Activated T-cell treated with anti-CD3 and anti-CD28 coated beads, Interleukin-2, amount 50 U/mL, for 1 hour (primary cell): ENCODE data around the gene PLEKHD1.
A peak's percentile ranks its signal among the peaks of the same experiment; 100 is the strongest.

Experiments
- DNase-seq: peaks from one replicate; pipeline ENCODE4 v3.0.0-alpha.2; 2020

The PLEKHD1 gene

DNA sequence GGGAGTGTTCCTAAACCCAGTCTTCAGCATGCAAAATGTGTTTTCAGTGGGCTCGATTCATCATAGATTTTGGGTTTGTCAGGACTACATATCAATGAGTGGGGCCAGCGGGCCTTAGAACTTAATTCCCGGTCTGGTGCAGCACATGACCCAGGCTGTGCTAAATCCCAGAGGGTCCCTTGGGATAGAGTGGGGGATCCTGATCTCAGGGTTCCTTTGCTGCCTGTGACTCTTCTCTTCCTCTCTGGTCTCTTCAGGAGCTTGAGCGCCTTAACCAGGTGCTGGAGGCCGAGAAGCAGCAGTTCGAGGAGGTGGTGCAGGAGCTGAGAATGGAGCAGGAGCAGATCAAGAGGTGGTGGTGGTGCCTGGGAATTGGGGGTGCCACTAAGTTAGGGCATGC, 37.5 kb downstream of the PLEKHD1 start:
- no peak for DNase-seq

DNA sequence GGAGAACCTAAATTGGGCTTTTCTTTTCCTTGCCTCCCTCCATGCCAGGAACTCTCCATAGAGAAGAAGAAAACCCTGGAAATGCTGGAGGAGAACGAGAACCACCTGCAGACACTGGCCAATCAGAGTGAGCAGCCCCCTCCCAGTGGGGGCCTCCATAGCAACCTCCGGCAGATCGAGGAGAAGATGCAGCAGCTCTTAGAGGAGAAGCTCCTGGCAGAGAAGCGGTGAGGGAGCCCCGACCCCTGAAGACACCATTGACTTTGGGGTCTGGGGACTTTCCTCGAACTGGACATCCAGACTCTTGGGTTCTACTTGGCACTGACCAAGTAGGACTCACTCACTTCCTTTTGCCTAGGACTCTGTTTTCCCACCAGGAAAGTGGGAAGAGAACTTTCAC, 41.4 kb downstream of the PLEKHD1 start:
- DNase-seq: no peak

DNA sequence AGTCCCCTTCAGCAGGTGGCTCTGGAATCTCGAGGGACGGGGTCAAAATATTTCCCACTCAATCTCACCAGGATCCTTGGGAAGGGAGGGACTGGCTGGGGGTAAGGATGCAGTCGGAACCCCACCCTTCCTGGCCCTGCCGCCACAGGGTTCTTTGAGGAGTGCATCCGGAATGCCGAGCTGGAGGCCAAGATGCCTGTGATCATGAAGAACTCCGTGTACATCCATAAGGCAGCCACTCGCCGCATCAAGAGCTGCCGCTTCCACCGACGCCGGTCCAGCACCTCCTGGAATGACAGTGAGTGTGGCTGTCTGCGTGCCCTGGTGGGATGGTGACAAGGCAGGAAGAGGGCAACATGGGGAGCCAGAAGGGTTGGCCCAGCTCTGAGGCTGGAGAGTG, 43.1 kb downstream of the PLEKHD1 start:
- no peak for DNase-seq

DNA sequence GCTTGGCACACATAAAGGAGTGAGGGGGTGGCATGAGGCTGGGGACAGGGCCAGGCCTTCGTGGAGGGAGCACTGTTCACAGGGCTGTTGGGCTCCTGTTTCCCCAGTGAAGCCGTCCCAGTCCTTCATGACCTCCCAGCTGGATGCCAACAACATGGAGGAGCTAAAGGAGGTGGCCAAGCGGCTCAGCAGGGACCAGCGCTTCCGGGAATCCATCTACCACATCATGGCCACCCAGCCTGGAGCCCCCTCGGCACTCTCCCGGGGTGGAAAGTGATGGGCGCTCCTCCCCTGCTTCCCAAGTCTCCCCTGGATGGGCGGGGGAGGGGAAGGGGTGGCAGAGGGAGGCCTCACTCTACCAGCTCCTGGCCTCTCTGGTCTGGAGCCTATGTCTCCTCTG, 43.6 kb downstream of the PLEKHD1 start:
- no peak for DNase-seq

DNA sequence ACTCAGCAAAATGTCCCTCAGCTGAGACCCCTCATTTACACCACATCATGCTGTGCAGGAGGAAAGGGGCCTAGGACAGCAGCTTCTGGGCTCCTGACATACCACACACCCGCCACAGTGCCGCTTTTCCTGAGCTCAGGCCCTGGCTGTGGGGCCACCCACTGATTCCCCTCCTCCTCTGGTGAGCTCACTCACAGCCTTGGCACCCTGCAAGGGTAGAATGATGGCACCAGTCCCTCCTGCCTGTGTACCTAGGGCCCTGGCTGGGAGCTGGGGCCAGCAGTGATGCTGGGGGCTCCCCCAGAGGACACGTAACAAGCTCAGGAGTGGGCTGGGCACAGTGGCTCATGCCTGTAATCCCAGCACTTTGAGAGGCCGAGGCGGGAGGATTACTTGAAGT, 44.4 kb downstream of the PLEKHD1 start:
- DNase-seq: no peak

DNA sequence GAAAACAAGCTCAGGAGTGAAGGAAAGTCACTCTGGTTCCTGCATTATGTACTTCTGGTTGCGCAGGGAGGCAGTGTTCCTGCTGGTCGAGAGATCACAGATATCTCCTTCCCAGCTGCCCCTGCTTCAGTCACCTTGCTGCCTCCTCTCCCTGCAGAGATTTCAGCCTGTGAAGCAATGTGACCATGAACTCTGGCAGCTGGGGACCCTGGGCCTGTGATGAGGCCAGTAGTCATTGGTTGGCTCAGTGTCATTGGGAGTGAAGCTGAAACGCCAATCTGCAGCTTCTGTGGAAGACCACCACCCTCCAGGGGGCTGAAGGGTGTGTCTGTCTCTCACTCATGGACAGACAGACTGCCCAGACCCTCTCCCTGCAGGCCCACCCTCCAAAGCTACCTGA, 45.0 kb downstream of the PLEKHD1 start:
- no peak for DNase-seq

DNA sequence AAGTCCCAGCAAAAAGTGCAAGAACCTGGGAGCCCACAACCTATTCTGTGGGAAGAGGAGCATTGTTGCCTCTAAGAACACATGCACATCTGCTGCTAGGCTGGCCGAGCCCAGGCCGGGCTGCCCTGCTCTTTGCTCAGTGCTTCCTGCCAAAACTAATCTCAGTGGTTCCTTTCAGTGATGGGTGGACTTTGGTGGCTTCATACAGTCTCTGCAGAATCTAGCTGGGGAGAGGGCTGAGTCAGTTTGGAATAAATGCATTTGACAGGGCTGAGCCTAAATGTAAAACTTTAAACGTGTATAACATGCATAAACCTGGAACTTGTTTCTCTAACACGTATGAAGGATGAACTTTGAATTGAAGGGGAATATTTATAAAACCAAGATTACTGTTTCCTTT, 45.6 kb downstream of the PLEKHD1 start:
- no peak for DNase-seq

DNA sequence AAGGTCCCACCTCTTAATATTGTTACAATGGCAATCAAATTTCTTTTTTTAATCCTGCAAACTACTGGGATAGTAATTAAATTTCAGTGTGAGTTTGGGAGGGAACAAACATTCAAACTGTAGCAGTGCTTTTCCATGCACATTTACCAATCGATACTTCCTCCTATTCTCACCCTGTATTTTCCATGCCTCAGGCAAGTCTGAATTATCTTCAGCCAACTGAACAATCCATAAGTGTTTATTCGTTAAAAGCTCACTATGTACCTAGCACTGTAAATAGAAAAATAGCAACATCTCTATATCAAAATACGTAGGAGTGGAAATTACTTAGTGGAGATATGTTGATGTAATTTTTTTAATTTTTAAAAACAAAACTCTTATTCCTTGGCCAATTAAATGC, 46.6 kb downstream of the PLEKHD1 start:
- no peak for DNase-seq

DNA sequence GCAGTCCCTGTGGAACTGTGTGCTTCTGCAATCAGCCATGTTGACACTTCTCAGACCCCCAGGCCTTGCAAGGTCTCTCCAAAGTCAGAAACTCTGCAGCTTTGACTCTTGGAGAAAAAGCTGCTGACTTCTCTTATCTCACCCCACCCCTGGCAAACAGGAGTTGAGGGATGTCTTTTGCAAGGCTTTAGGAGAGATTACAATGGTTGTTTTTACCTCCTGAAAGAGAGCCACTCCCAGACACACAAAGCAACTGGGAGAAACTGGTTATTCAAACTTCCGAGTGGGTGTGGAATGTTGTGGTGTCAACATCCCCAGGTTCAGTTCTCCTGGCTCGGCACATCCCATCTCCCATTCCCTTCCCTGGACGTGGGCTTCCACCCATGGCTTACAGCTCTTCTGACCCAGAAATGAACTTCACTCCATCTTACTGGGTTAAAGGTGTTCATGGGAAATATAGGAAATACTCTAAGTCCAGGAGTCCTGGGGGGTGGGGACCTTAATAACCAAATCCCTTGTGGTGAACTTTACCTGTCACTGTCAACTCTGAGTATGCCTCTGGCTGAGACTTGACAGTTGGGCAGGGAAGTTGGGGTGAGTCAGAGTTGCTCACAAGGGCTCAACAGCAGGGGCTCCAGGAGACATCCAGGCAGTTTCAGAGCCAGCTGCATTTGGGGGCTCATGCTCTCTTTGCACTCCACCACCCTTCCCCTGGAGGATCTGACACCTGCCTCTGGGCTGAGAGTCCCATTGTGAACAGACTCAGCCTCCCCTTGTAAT, 48.2 kb downstream of the PLEKHD1 start:
- no peak for DNase-seq

DNA sequence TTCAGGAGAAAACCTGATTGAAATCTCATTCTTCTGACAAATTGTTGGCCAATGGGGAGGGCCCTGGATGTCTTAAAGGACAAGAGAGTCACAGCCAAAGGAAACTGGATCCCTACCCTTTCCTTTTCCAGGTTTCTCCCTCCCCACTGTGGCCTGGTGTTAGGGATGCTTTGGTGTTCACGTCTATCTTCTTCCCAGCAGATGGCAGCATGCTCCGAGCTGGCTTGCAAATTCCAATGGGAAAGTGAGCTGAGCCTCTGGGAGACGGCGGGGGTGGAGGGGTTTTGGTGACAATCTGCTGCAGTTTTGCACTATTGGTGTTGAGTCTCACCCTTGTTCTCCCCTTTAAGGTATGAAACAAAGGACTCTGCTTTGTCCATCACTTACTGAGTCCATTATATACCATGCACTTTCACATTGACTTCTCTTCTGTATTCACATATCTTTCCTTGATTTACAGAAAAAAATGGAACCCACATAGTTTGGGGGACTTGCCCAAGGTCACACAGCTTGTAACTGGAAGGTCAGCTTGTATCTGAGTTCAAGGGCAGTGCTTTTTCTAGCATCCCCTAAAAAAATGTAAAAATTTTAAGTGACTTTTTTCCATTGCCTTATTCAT, 50.8 kb downstream of the PLEKHD1 start:
- DNase-seq: no peak

DNA sequence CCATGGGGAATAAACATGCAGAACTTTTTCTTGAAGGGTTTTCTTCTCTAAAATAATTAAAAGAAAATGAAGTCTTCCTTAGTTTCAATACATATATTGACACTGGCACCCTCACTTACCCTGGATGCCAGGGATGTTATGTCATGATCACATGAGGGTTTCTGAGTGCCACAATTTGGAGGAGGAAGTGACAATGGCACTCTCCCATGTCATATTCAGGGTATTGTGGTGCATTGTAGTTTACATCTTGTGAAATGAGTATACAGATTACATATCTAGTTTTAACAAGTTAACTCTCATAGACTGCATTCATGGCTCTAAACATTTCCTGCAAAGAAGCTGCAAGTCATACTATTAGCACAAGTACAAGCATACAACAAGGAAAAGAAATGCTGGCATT, 52.4 kb downstream of the PLEKHD1 start:
- DNase-seq: no peak

DNA sequence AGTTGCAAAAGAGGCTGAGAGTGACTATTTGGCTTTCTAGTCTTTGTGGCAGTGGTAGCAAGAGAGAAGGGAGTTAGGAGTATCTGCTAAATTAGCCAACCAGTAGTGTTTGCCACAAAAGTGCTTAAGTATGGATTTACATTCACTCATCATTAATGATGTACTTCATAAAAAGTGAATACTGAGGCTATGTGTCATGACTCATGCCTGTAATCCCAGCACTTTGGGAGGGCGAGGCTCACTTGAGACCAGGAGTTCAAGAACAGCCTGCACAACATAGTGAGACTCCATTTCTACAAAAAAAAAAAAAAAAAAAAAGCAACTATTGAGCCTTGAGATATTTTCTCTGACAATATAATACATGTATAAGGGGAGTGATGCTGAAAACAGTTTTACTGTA, 53.4 kb downstream of the PLEKHD1 start:
- no peak for DNase-seq

DNA sequence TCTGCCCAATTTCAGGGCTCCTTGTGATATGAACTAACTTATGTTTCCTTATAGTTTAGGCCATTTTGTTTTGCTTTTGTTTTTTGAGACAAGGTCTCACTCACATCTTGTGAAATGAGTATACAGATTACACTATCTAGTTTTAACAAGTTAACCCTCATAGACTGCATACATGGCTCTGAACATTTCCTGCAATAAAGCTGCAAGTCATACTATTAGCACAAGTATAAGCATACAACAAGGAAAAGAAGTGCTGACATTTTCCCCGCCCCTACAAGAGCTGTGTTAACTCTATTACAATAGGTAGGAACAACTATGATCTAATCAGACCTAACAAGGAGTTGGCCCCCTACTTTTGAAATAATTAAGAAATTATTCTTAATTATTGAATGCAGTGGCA, 54.2 kb downstream of the PLEKHD1 start:
- no peak for DNase-seq

DNA sequence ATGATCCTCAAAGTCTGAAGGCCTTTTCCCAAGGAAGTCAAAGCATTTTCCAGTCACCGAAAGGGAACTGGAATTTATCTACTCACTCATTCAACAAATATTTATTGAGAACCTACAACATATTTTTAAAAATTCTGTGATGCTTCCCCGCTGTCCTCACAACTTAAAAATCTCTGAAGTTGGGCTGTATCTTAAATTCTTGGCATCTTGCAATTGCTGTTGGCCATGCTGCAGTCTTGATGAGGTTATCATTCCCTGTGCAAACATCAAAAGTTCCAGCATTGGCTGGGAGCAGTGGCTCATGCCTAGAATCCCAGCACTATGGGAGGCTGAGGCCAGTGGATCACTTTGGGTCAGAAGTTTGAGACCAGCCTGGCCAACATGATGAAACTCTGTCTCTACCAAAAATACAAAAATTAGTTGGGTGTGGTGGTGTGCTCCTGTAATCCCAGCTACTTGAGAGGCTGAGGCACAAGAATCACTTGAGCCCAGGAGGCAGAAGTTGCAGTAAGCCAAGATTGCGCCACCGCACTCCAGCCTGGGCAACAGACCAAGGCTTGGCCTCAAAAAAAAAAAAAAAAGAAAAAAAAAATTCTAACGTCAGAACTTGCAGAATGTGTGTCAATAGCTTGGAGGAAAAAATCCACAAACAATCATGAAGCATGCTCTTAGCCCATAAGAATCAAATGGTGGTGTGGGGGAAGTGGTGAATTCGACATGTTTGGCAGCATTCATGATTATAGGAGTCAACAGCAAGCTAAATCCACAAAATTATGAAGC, 55.3 kb downstream of the PLEKHD1 start:
- no peak for DNase-seq

DNA sequence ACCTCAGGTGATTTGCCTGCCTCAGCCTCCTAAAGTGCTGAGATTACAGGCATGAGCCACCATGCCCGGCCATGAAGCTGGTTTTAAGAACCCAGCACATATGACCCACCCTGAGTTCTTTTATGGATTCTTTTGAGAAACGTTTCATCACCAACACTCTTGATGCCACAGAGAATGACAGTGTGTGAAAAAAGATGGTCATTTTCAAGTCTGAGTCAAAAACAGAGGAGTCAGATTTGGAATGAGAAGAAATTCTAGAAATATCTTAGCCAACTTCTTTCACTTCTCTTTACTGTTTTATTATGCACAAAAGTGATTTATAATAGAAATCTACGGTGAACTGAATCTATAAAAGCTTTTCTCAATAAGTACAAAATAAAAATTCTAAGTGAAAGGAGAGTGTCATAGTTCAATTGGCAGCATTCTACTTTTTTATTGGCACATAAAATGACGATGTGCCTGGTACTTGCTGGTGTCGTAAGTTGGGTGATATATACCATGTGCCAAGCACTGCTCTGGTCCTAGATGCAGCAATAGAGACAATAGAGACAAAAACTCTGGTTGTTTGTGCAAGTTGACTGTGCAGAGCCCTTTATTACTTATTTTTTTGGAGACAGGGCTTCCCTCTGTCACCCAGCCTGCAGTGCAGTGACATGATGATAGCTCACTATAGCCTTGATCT, 56.3 kb downstream of the PLEKHD1 start:
- DNase-seq: no peak

DNA sequence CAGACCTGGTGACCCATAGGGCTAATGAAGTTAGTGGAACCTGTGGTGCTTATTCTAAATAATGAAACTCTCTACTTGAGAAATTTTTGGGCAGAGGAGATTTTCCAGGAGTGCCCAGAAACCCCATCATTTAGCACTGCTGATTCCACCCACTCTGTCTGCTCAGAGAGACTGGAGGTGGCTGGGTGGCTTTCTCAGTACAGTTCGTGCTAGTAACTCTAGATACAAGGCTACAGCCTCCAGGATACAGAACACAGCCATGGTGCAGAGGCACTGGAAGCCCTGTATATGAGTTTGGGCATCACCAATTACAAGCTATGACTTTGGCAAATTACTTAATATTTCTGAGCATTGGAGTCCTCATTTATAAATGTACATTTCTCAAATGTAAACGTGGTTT, 57.8 kb downstream of the PLEKHD1 start:
- DNase-seq: no peak

DNA sequence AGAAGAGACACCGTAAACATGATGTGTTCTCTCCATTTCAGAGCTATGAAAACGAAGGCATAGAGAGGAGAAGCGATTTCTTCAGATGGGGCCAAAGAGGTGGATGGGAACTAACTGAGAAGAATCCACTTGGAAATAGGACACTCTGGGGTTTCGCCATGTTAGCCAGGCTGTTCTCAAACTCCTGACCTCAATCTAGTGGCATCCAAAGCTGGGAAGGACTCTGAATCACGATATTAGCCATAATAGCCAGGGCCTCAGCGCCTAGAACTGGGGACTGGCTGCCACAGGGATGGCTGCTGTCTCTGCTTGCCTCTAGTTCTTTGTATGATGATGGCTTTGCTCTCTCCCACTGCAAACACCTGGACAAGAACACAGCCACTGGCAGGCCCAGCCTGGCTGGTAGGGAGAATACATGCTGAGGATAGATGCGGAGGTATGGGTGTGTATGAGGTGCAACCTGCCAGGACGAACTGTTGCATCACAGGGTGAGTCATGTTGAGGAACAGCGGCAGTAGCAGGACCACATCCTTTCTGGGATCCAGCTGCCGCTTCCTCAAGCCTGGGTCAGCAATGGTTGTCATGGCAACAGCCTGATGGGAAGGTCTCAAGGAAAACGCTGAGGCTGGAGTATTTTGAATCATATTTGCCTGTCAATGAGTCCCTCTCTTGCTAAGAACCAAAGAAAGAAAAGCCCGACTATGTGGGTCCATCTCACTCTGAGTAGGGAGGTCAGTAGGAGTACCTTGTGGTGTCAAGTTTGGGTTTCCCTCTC, 59.0 kb downstream of the PLEKHD1 start:
- DNase-seq: no peak

DNA sequence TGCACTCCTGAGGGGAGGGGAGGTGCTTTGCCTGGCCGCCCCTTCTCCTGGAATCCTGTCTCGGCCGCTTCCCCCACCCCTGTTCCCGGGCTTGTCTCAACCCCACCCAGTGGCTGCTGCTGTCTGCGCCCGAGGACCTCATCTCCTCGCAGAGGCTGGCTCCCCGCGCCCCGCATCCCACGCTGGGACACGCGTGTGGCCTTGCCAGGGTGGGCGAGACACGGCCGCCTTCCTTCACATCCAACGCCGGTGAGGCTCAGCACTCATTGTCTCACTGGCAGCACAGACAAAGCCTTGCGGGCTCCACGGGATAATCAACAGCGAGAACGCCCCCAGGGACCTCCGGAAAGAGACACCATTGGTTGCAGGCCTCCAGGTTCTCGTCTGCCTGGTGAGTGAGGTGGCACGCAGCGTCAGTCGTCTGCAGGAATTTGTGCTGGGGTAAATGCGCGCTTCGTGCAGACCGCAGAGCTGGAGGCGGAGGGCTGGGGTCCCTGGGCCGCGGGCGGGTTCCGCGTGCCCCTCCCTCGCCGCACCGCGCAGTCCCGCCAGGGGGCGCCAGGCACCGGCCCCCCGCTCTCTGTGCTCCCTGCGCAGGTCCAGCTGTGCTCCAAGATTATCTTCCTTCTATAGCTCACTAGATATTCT, 63.3 kb downstream of the PLEKHD1 start:
- DNase-seq: peak; percentile 26

DNA sequence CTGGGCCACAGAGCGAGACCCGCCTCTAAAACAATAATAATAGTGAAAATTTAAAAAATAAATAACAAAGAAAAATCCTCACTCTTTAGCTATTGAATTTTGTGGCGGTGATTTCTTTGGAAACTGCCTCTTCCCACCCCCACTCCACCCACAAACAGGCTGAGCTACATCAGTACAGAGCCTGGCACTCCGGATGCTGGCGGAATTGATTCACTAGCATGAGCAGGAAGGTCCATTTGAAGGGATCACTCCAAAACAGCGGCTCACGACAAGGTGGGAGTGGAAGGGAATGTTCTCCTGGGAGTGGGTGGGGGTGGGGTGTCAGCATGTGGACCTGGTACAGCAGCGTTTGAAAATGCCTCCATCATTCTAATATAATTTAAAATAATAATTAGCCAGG, 64.0 kb downstream of the PLEKHD1 start:
- no peak for DNase-seq

DNA sequence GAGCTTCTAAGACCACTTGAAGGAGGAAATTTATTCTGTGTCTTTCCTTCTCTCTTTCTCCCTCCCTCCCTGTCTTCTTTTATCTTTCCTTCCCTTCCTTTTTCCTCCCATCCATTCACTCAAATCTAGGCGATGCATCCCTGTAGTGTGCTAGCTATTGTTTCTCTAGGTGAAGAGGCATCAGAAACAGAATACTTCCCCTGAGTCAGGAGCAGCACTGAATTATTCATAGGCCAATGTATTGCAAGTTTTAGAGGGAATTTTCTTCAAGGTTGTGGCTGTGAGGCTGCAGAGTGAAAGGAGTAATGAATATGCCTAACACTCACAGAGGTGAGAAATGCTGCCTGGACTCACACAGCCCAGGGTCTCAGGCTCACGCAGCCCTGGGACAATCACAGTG, 67.0 kb downstream of the PLEKHD1 start:
- DNase-seq: no peak

DNA sequence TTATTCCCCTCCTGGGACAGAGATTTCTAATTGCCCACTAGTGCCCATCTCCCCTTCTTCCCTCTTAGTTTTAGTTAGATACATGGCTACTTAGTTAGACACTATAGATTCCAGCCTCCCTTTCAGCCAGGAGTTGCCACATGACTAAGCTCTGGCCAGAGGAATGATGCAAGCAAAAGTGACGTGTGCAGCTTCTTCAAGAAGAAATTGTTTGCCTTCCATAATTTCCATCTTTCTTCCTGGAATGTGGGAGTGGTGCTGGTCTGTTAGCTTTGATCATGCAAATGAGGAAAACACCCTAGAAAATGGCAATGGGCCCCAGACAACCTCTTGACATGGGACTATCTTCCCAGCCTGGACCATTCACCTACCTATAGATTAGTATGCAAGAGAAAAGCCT, 68.7 kb downstream of the PLEKHD1 start:
- DNase-seq: no peak

DNA sequence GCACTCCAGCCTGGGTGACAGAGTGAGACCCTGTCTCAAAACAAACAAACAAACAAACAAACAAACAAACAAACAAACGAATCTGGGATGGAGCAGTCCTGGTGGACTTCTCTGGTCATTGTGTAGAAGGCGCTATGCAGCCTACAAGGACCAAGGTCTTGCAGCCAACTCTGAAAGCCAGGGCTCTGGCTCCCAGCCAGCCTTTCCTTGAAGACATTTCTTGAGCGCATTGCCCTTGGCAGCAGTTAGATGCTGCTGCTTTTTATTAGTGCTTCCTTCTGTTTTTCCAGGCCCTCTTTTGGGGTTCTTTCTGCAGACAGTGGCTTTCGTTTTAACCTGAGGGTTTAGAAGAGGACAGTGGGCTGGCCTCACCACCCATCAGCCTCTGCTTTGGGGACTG, 70.0 kb downstream of the PLEKHD1 start:
- DNase-seq: no peak
